OCI-LY3 (cell line): ENCODE results near the gene C4orf17.

ENCODE experiments used
- EZH2phosphoT487 ChIP-seq: fragments of 200-600 bp; shearing (Covaris generic); IDR thresholded peaks from 2 replicates; pipeline ENCODE4 v1.6.1; 2018; ENCODE audit warnings: antibody characterized with exemption, mixed run types, low read depth
- TF ChIP-seq, protein P1 (sequence below): fragments of 200-600, 300-600 bp; sonication (generic); IDR thresholded peaks from 2 replicates; pipeline ENCODE4 v1.5.1; 2014; ENCODE audit warnings: antibody characterized with exemption, low read length, low read depth

- TF ChIP-seq, protein P1, sequence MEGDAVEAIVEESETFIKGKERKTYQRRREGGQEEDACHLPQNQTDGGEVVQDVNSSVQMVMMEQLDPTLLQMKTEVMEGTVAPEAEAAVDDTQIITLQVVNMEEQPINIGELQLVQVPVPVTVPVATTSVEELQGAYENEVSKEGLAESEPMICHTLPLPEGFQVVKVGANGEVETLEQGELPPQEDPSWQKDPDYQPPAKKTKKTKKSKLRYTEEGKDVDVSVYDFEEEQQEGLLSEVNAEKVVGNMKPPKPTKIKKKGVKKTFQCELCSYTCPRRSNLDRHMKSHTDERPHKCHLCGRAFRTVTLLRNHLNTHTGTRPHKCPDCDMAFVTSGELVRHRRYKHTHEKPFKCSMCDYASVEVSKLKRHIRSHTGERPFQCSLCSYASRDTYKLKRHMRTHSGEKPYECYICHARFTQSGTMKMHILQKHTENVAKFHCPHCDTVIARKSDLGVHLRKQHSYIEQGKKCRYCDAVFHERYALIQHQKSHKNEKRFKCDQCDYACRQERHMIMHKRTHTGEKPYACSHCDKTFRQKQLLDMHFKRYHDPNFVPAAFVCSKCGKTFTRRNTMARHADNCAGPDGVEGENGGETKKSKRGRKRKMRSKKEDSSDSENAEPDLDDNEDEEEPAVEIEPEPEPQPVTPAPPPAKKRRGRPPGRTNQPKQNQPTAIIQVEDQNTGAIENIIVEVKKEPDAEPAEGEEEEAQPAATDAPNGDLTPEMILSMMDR = no peak
- no peak for TF ChIP-seq EZH2phosphoT487
These were observed 74.7 kb downstream of the C4orf17 start for GRCh38 chr4:99585516-99585915.
